Endothelial cell of umbilical vein (primary cell): ENCODE results near the gene SMARCAL1. TPM values are rescaled to one million over a fixed set of nuclear protein-coding genes. Genes with fewer than 3 reads are reported as not detected.

Source experiments
- BruUV-seq: library from RNA; stranded (reverse); fragments of 400-500 nt; replicated peaks from 2 replicates; lab custom pipeline; 2021; lab: Mats Ljungman, UMichigan
- CTCF ChIA-PET: fragments of 300-600, 350-600 bp; sonication (Branson Sonifier 250); formaldehyde crosslinking; loops from one replicate; lab custom pipeline; 2021; ENCODE audit warnings: antibody characterized with exemption, inconsistent platforms; lab: Charles Lee
- POLR2A ChIA-PET: fragments of 300-600, 350-600 bp; sonication (Branson Sonifier 250); formaldehyde crosslinking; loops from one replicate; lab custom pipeline; 2021; ENCODE audit warnings: antibody characterized with exemption, inconsistent platforms; lab: Charles Lee
- DNase-seq: peaks from one replicate; pipeline ENCODE4 v3.0.0-alpha.2; 2011; ENCODE audit warnings: low read depth, low spot score
- FAIRE-seq: peaks from 2 replicates; lab custom pipeline; 2011; peaks lifted over from hg19 to GRCh38; lab: Jason Lieb, UNC
- H2AFZ ChIP-seq: 2 replicates; pipeline ENCODE4 v1.6.0; 2012; ENCODE audit warnings: low read depth, low read length, control low read depth, inconsistent platforms
- H3K27ac ChIP-seq: 2 replicates; pipeline ENCODE4 v1.5.1; 2011; ENCODE audit warnings: low read depth, mild to moderate bottlenecking, control low read depth, low read length, moderate library complexity; ENCODE audit not compliant: insufficient read depth
- H3K27me3 ChIP-seq, 2 experiments: 2 replicates each; pipeline versions ENCODE4 v1.6.0 to v1.6.1; 2011; ENCODE audit warnings: low read length in 2 of 2, mixed read lengths in 1 of 2; ENCODE audit not compliant: control insufficient read depth in 2 of 2, insufficient read depth in 2 of 2
- H3K36me3 ChIP-seq, 2 experiments: 2 replicates in 1 of 2; 3 replicates in 1 of 2; pipeline ENCODE4 v1.5.1; 2011; ENCODE audit warnings: low read length in 2 of 2, mild to moderate bottlenecking in 1 of 2, moderate library complexity in 1 of 2; ENCODE audit not compliant: control insufficient read depth in 2 of 2, insufficient read depth in 2 of 2; ENCODE audit errors: extremely low read depth in 1 of 2
- H3K4me1 ChIP-seq: 3 replicates; pipeline ENCODE4 v1.5.1; 2011; ENCODE audit warnings: mild to moderate bottlenecking, low read length; ENCODE audit not compliant: control insufficient read depth, insufficient read depth; ENCODE audit errors: extremely low read depth
- H3K4me2 ChIP-seq: 2 replicates; pipeline ENCODE4 v1.6.1; 2011; ENCODE audit warnings: low read length, control low read depth, mixed read lengths; ENCODE audit not compliant: insufficient read depth
- H3K4me3 ChIP-seq, 3 experiments: fragments of 200-600 bp in 1 of 3; sonication (generic), shearing (Covaris generic) in 1 of 3; replicated peaks in 1 of 3; 2 replicates each; pipeline ENCODE4 v1.5.1; 2011 to 2016; ENCODE audit warnings: control low read depth in 3 of 3, low read length in 3 of 3, mild to moderate bottlenecking in 2 of 3, inconsistent platforms in 1 of 3, low read depth in 1 of 3, moderate library complexity in 1 of 3; ENCODE audit not compliant: insufficient read depth in 1 of 3
- H3K79me2 ChIP-seq: 2 replicates; pipeline ENCODE4 v1.6.0; 2012; ENCODE audit warnings: low read length, inconsistent platforms; ENCODE audit not compliant: control insufficient read depth, insufficient read depth
- H3K9ac ChIP-seq: replicated peaks from 2 replicates; pipeline ENCODE3; 2011; ENCODE audit warnings: low read length, control low read depth; ENCODE audit not compliant: insufficient read depth; ENCODE audit errors: extremely low read depth
- H3K9me1 ChIP-seq: replicated peaks from 3 replicates; pipeline ENCODE4 v1.6.0; 2011; ENCODE audit warnings: mild to moderate bottlenecking, low read length; ENCODE audit not compliant: control insufficient read depth, insufficient read depth; ENCODE audit errors: extremely low read depth
- H3K9me3 ChIP-seq: replicated peaks from 2 replicates; pipeline ENCODE4 v1.5.1; 2012; ENCODE audit warnings: low read length, inconsistent platforms; ENCODE audit not compliant: control insufficient read depth, insufficient read depth
- H4K20me1 ChIP-seq: replicated peaks from 2 replicates; pipeline ENCODE3; 2011; ENCODE audit warnings: mild to moderate bottlenecking, low read length; ENCODE audit not compliant: control insufficient read depth, insufficient read depth; ENCODE audit errors: extremely low read depth
- CTCF ChIP-seq, 2 donors: IDR thresholded peaks; 1 replicate in 1 of 2; 2 replicates in 1 of 2; pipeline ENCODE4 v1.5.1; 2011; ENCODE audit warnings: low read length in 2 of 2, mild to moderate bottlenecking in 2 of 2, moderate library complexity in 2 of 2, control low read depth in 1 of 2, inconsistent platforms in 1 of 2, low read depth in 1 of 2; ENCODE audit not compliant: insufficient read depth in 1 of 2; ENCODE audit errors: extremely low read depth in 1 of 2
- EZH2 ChIP-seq: IDR thresholded peaks from 2 replicates; pipeline ENCODE4 v1.6.1; 2012; ENCODE audit warnings: borderline replicate concordance, low read depth, mild to moderate bottlenecking, moderate library complexity, low read length, inconsistent platforms; ENCODE audit not compliant: severe bottlenecking
- FOS ChIP-seq: IDR thresholded peaks from 2 replicates; pipeline ENCODE4 v1.6.1; 2011; ENCODE audit warnings: mild to moderate bottlenecking, low read length, moderate library complexity, borderline replicate concordance; ENCODE audit not compliant: insufficient read depth
- GATA2 ChIP-seq: IDR thresholded peaks from 2 replicates; pipeline ENCODE4 v1.7.0; 2011; ENCODE audit warnings: low read depth, mild to moderate bottlenecking, moderate library complexity, mixed read lengths, low read length; ENCODE audit not compliant: insufficient read length, insufficient read depth
- JUN ChIP-seq: IDR thresholded peaks from 2 replicates; pipeline ENCODE4 v1.6.1; 2011; ENCODE audit warnings: borderline replicate concordance, low read depth; ENCODE audit not compliant: insufficient read length, insufficient read depth
- MAX ChIP-seq: IDR thresholded peaks from 2 replicates; pipeline ENCODE4 v1.6.1; 2011; ENCODE audit not compliant: insufficient read depth, insufficient read length
- MYC ChIP-seq: IDR thresholded peaks from one replicate; pipeline ENCODE4 v1.6.1; 2011; ENCODE audit warnings: mild to moderate bottlenecking, low read depth, low read length
- POLR2A ChIP-seq: IDR thresholded peaks from 2 replicates; pipeline ENCODE4 v1.6.1; 2012; ENCODE audit warnings: low read depth, mild to moderate bottlenecking, control low read depth, low read length
- POLR2AphosphoS5 ChIP-seq: IDR thresholded peaks from 2 replicates; pipeline ENCODE4 v1.6.1; 2012; ENCODE audit warnings: low read depth, mild to moderate bottlenecking, control low read depth, low read length, moderate library complexity; ENCODE audit not compliant: insufficient read depth
- dilution Hi-C: fragments of 300-500 bp; cut with MboI; formaldehyde crosslinking; loops from one replicate; pipeline ENCODE4 v1.15.0; 2019; ENCODE audit warnings: low sequenced_read_pairs; ENCODE audit not compliant: extremely low pct_ligation_motif_present
- intact Hi-C: fragments of 100-400 bp; cut with micrococcal nuclease; formaldehyde crosslinking; loops from one replicate; pipeline ENCODE4 v1.10.0; 2022
- polyA plus RNA-seq, 4 experiments: library from polyadenylated mRNA; depleted of rRNA in 3 of 4; stranded (reverse) in 3 of 4; unstranded in 1 of 4; fragments of >200 nt; gene quantifications; 2 replicates each; pipeline versions ENCODE4 v1.2.1 to v1.2.3, GENCODE V29; 2011 to 2012; ENCODE audit warnings: missing spikeins in 1 of 4
- total RNA-seq: library from RNA; stranded (reverse); gene quantifications from 2 replicates; pipeline ENCODE4 v1.2.3, GENCODE V29; 2021

SMARCAL1 gene
- total and polyA plus RNA-seq, 2 donors (not counting 3 experiments of a cell fraction or from before 2014, with no cell fraction given): 25.4 to 30.7 TPM

- BruUV-seq: no TSS peak
- Histone ChIP-seq H3K4me2 (no peak overlapping the region), H3K27ac (no peak overlapping the region), H3K4me3 (no peak overlapping the region), H4K20me1 (peaks cover 2% of the 10 kb centered on the region), H3K4me1 (peaks cover 51% of the 10 kb centered on the region), H3K9me1 (no peaks in the 10 kb centered on the region), H3K9me3 (no peaks in the 10 kb centered on the region), H3K9ac (no peak overlapping the region), H3K36me3 (no peaks in the 10 kb centered on the region), H2AFZ (no peak overlapping the region), H3K27me3 (no peaks in the 10 kb centered on the region), H3K79me2 (peaks cover 29% of the 10 kb centered on the region)
- intact Hi-C loops: no loop called here
- FAIRE-seq: peak; percentile 18
- ChIA-PET CTCF (interaction anchor here (0.6 to 1.4 kb wide), 10 partner anchors 14 to 149 kb away, joined by 3 to 6 read pairs (median 4); no protein-coding TSS in a partner anchor), POLR2A (no interaction called here)
- dilution Hi-C loops: no loop called here
- DNase-seq: no peak
- TF ChIP-seq MYC (no peak), GATA2 (no peak), MAX (no peak), FOS (no peak), POLR2AphosphoS5 (no peak), EZH2 (no peak), POLR2A (no peak), JUN (no peak), CTCF (IDR thresholded peaks at IDR 0.05; ENCODE audit: extremely low read depth in 1 of 2, insufficient read depth in 1 of 2, low read depth in 1 of 2, low read length in 2 of 2) (no peak)
These were observed 45.4 kb upstream of the SMARCAL1 start for GRCh38 chr2:216366777-216367471.
